ENCODE data around the gene INVS. TPM values are rescaled to one million over a fixed set of nuclear protein-coding genes. Genes with fewer than 3 reads are reported as not detected.
"Not testable (repeated sequence)": the region's sequence is repeated elsewhere in the genome, so short reads cannot be mapped to it uniquely, and the experiment has no call there.

INVS gene
- total and polyA plus RNA-seq, 2 donors = 7.4 to 59.3 TPM

- WGBS = 98% methylated on average over 25 of the region's 25 CpGs
- H3K4me1 ChIP-seq (ENCODE audit: insufficient read depth) = no peaks in the 10 kb centered on the region
- no peak for DNase-seq (ENCODE audit: extremely low spot score)
- H3K4me3 ChIP-seq (ENCODE audit: low read depth, low read length) = no peak overlapping the region
- H3K36me3 ChIP-seq (ENCODE audit: insufficient read depth) = no peaks in the 10 kb centered on the region
- H3K27ac ChIP-seq (ENCODE audit: low read depth) = no peak overlapping the region
These were observed 18.3 kb downstream of the INVS start for GRCh38 chr9:100117316-100117715.

GRCh38 chr9:100120286-100120685, 21.2 kb downstream of the INVS start:
- no peaks in the 10 kb centered on the region for H3K36me3 ChIP-seq (ENCODE audit: insufficient read depth)
- no peak overlapping the region for H3K27ac ChIP-seq (ENCODE audit: low read depth)
- H3K4me3 ChIP-seq (ENCODE audit: low read depth, low read length) = no peak overlapping the region
- WGBS = 96% methylated on average over 2 of the region's 2 CpGs
- no peaks in the 10 kb centered on the region for H3K4me1 ChIP-seq (ENCODE audit: insufficient read depth)
- no peak for DNase-seq (ENCODE audit: extremely low spot score)

GRCh38 chr9:100125236-100125635, 26.2 kb downstream of the INVS start:
- 91% methylated on average over 2 of the region's 2 CpGs for WGBS
- Histone ChIP-seq H3K4me1 (ENCODE audit: insufficient read depth) (no peaks in the 10 kb centered on the region), H3K4me3 (ENCODE audit: low read depth, low read length) (no peak overlapping the region), H3K27ac (ENCODE audit: low read depth) (no peak overlapping the region), H3K36me3 (ENCODE audit: insufficient read depth) (no peaks in the 10 kb centered on the region)
- no peak for DNase-seq (ENCODE audit: extremely low spot score)

- Histone ChIP-seq H3K36me3 (ENCODE audit: insufficient read depth) (no peaks in the 10 kb centered on the region), H3K4me1 (ENCODE audit: insufficient read depth) (no peaks in the 10 kb centered on the region), H3K27ac (ENCODE audit: low read depth) (no peak overlapping the region), H3K4me3 (ENCODE audit: low read depth, low read length) (no peak overlapping the region)
- 93% methylated on average over 2 of the region's 2 CpGs for WGBS
- DNase-seq (ENCODE audit: extremely low spot score) = no peak
These were observed 26.9 kb downstream of the INVS start for GRCh38 chr9:100125910-100126309.

GRCh38 chr9:100126423-100126822, 27.4 kb downstream of the INVS start:
- Histone ChIP-seq H3K36me3 (ENCODE audit: insufficient read depth) (no peaks in the 10 kb centered on the region), H3K4me1 (ENCODE audit: insufficient read depth) (no peaks in the 10 kb centered on the region), H3K4me3 (ENCODE audit: low read depth, low read length) (no peak overlapping the region), H3K27ac (ENCODE audit: low read depth) (no peak overlapping the region)
- WGBS = 95% methylated on average over 2 of the region's 2 CpGs
- DNase-seq (ENCODE audit: extremely low spot score) = no peak

GRCh38 chr9:100129772-100130171, 30.7 kb downstream of the INVS start:
- Histone ChIP-seq H3K4me3 (ENCODE audit: low read depth, low read length) (no peak overlapping the region), H3K36me3 (ENCODE audit: insufficient read depth) (no peaks in the 10 kb centered on the region), H3K4me1 (ENCODE audit: insufficient read depth) (no peaks in the 10 kb centered on the region), H3K27ac (ENCODE audit: low read depth) (no peak overlapping the region)
- no peak for DNase-seq (ENCODE audit: extremely low spot score)

GRCh38 chr9:100131216-100131615, 32.2 kb downstream of the INVS start:
- Histone ChIP-seq H3K27ac (ENCODE audit: low read depth) (no peak overlapping the region), H3K4me1 (ENCODE audit: insufficient read depth) (no peaks in the 10 kb centered on the region), H3K36me3 (ENCODE audit: insufficient read depth) (peaks cover 4% of the 10 kb centered on the region), H3K4me3 (ENCODE audit: low read depth, low read length) (no peak overlapping the region)
- 77% methylated on average over 1 of the region's 1 CpG for WGBS
- no peak for DNase-seq (ENCODE audit: extremely low spot score)

- Histone ChIP-seq H3K4me3 (ENCODE audit: low read depth, low read length) (no peak overlapping the region), H3K4me1 (ENCODE audit: insufficient read depth) (no peaks in the 10 kb centered on the region), H3K36me3 (ENCODE audit: insufficient read depth) (peaks cover 4% of the 10 kb centered on the region), H3K27ac (ENCODE audit: low read depth) (no peak overlapping the region)
- DNase-seq (ENCODE audit: extremely low spot score) = no peak
- 93% methylated on average over 3 of the region's 3 CpGs for WGBS
These were observed 32.9 kb downstream of the INVS start for GRCh38 chr9:100131875-100132430.

- no peaks in the 10 kb centered on the region for H3K4me1 ChIP-seq (ENCODE audit: insufficient read depth)
- no peak overlapping the region for H3K27ac ChIP-seq (ENCODE audit: low read depth)
- 81% methylated on average over 3 of the region's 3 CpGs for WGBS
- H3K36me3 ChIP-seq (ENCODE audit: insufficient read depth) = peaks cover 4% of the 10 kb centered on the region
- no peak overlapping the region for H3K4me3 ChIP-seq (ENCODE audit: low read depth, low read length)
- no peak for DNase-seq (ENCODE audit: extremely low spot score)
These were observed 35.7 kb downstream of the INVS start for GRCh38 chr9:100134731-100135130.

- not testable (repeated sequence) for H3K4me3 ChIP-seq (ENCODE audit: low read depth, low read length); DNase-seq (ENCODE audit: extremely low spot score); H3K27ac ChIP-seq (ENCODE audit: low read depth); H3K4me1 ChIP-seq (ENCODE audit: insufficient read depth); H3K36me3 ChIP-seq (ENCODE audit: insufficient read depth)
- 96% methylated on average over 5 of the region's 5 CpGs for WGBS
These were observed 37.8 kb downstream of the INVS start for GRCh38 chr9:100136799-100137198.

- not testable (repeated sequence) for H3K36me3 ChIP-seq (ENCODE audit: insufficient read depth); DNase-seq (ENCODE audit: extremely low spot score); H3K4me1 ChIP-seq (ENCODE audit: insufficient read depth); H3K27ac ChIP-seq (ENCODE audit: low read depth); H3K4me3 ChIP-seq (ENCODE audit: low read depth, low read length)
- WGBS = 98% methylated on average over 6 of the region's 6 CpGs
These were observed 41.3 kb downstream of the INVS start for GRCh38 chr9:100140303-100140702.

GRCh38 chr9:100141862-100142261, 42.8 kb downstream of the INVS start:
- H3K36me3 ChIP-seq (ENCODE audit: insufficient read depth); DNase-seq (ENCODE audit: extremely low spot score); H3K27ac ChIP-seq (ENCODE audit: low read depth); H3K4me3 ChIP-seq (ENCODE audit: low read depth, low read length); H3K4me1 ChIP-seq (ENCODE audit: insufficient read depth): not testable (repeated sequence)
- WGBS = 95% methylated on average over 9 of the region's 9 CpGs

GRCh38 chr9:100145167-100145934, 46.3 kb downstream of the INVS start:
- 90% methylated on average over 15 of the region's 15 CpGs for WGBS
- H3K4me1 ChIP-seq (ENCODE audit: insufficient read depth); H3K36me3 ChIP-seq (ENCODE audit: insufficient read depth); H3K4me3 ChIP-seq (ENCODE audit: low read depth, low read length); DNase-seq (ENCODE audit: extremely low spot score); H3K27ac ChIP-seq (ENCODE audit: low read depth): not testable (repeated sequence)

- H3K36me3 ChIP-seq (ENCODE audit: insufficient read depth); DNase-seq (ENCODE audit: extremely low spot score); H3K4me1 ChIP-seq (ENCODE audit: insufficient read depth); H3K27ac ChIP-seq (ENCODE audit: low read depth); H3K4me3 ChIP-seq (ENCODE audit: low read depth, low read length): not testable (repeated sequence)
- WGBS = 86% methylated on average over 8 of the region's 8 CpGs
These were observed 46.9 kb downstream of the INVS start for GRCh38 chr9:100145976-100146375.

Measured in urinary bladder (tissue), 4 donors.